Parathyroid adenoma (tissue), 2 donors: ENCODE data around the gene DRGX.

Source experiments
- H2AFZ ChIP-seq: fragments of 300-600 bp; sonication (generic); one replicate; pipeline ENCODE4 v1.7.0; 2017; ENCODE audit warnings: antibody characterized with exemption, mild to moderate bottlenecking
- H3K27ac ChIP-seq: fragments of 300-600 bp; sonication (generic); one replicate; pipeline ENCODE4 v1.7.0; 2017
- H3K27me3 ChIP-seq: fragments of 300-600 bp; sonication (generic); one replicate; pipeline ENCODE4 v1.7.0; 2017; ENCODE audit warnings: low read length; ENCODE audit not compliant: control insufficient read depth, insufficient read depth
- H3K36me3 ChIP-seq: fragments of 300-600 bp; sonication (generic); one replicate; pipeline ENCODE4 v1.7.0; 2017; ENCODE audit warnings: low read length; ENCODE audit not compliant: control insufficient read depth, insufficient read depth
- H3K4me1 ChIP-seq: fragments of 300-600 bp; sonication (generic); one replicate; pipeline ENCODE4 v1.7.0; 2017; ENCODE audit warnings: control low read depth
- H3K4me2 ChIP-seq: fragments of 300-600 bp; sonication (generic); one replicate; pipeline ENCODE4 v1.7.0; 2017; ENCODE audit warnings: low read length
- H3K4me3 ChIP-seq: fragments of 300-600 bp; sonication (generic); one replicate; pipeline ENCODE4 v1.7.0; 2017; ENCODE audit warnings: low read depth, low read length
- H3K79me2 ChIP-seq: fragments of 300-600 bp; sonication (generic); one replicate; pipeline ENCODE4 v1.7.0; 2017; ENCODE audit warnings: control low read depth
- H3K9ac ChIP-seq: fragments of 300-600 bp; sonication (generic); one replicate; pipeline ENCODE4 v1.7.0; 2017; ENCODE audit warnings: mild to moderate bottlenecking
- H3K9me3 ChIP-seq: fragments of 300-600 bp; sonication (generic); one replicate; pipeline ENCODE4 v1.7.0; 2017; ENCODE audit warnings: low read length; ENCODE audit not compliant: control insufficient read depth
- TF ChIP-seq, protein P1 (sequence below): fragments of 300-600 bp; sonication (generic); IDR thresholded peaks from one replicate; pipeline ENCODE4 v1.7.0; 2017; ENCODE audit warnings: antibody characterized with exemption, mild to moderate bottlenecking
- donor health status: primary hyperparathyroidism.

Gene DRGX

DNA sequence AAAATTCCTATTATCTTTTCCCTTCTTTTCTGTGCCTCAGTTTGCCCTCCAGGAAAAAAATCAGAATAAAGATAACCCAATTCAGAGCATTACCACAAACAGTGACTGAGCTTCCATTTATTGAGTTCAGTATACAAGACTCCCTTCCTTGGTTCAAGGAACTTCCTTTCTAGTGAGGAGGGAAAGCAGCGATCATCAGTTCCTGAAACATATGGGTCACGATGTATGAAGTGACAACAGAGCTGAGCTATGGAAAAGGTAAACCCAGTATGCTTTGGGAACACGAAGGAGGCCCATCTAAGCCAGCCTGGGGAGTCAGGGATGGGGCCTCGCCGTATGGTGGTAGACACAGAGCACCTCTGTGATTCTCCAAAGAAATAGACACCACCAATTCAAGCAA, 81.1 kb downstream of the DRGX start:
- no peaks in the 10 kb centered on the region for H3K36me3 ChIP-seq
- H3K4me3 ChIP-seq: no peak overlapping the region
- H3K4me2 ChIP-seq: no peak overlapping the region
- H3K9ac ChIP-seq: no peak overlapping the region
- H3K79me2 ChIP-seq: peaks cover 9% of the 10 kb centered on the region
- peaks cover 4% of the 10 kb centered on the region for H3K4me1 ChIP-seq
- no peak overlapping the region for H2AFZ ChIP-seq
- no peaks in the 10 kb centered on the region for H3K27me3 ChIP-seq
- no peak overlapping the region for H3K27ac ChIP-seq
- TF ChIP-seq, protein P1, sequence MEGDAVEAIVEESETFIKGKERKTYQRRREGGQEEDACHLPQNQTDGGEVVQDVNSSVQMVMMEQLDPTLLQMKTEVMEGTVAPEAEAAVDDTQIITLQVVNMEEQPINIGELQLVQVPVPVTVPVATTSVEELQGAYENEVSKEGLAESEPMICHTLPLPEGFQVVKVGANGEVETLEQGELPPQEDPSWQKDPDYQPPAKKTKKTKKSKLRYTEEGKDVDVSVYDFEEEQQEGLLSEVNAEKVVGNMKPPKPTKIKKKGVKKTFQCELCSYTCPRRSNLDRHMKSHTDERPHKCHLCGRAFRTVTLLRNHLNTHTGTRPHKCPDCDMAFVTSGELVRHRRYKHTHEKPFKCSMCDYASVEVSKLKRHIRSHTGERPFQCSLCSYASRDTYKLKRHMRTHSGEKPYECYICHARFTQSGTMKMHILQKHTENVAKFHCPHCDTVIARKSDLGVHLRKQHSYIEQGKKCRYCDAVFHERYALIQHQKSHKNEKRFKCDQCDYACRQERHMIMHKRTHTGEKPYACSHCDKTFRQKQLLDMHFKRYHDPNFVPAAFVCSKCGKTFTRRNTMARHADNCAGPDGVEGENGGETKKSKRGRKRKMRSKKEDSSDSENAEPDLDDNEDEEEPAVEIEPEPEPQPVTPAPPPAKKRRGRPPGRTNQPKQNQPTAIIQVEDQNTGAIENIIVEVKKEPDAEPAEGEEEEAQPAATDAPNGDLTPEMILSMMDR: no peak
- no peaks in the 10 kb centered on the region for H3K9me3 ChIP-seq
